Astrocyte (in vitro differentiated cells and primary cell): Measurements from ENCODE around the gene PACS2. TPM values are rescaled to one million over a fixed set of nuclear protein-coding genes. Genes with fewer than 3 reads are reported as not detected.
A peak's percentile ranks its signal among the peaks of the same experiment; 100 is the strongest.

Experiments
- DNase-seq: peaks from one replicate; pipeline ENCODE4 v3.0.0-alpha.2; 2010; ENCODE audit warnings: low read depth
- FAIRE-seq: peaks from 2 replicates; lab custom pipeline; 2011; peaks lifted over from hg19 to GRCh38; lab: Jason Lieb, UNC
- H2AFZ ChIP-seq: 2 replicates; pipeline ENCODE4 v1.6.0; 2012; ENCODE audit warnings: low read depth, low read length, inconsistent platforms
- H3K27ac ChIP-seq: 2 replicates; pipeline ENCODE4 v1.5.1; 2011; ENCODE audit warnings: low read depth, low read length, inconsistent platforms
- H3K27me3 ChIP-seq: 2 replicates; pipeline ENCODE4 v1.6.0; 2011; ENCODE audit warnings: low read length, inconsistent platforms; ENCODE audit not compliant: insufficient read depth
- H3K36me3 ChIP-seq: 2 replicates; pipeline ENCODE4 v1.5.1; 2011; ENCODE audit warnings: low read length, inconsistent platforms; ENCODE audit not compliant: insufficient read depth
- H3K4me1 ChIP-seq: 2 replicates; pipeline ENCODE4 v1.5.1; 2011; ENCODE audit warnings: low read length, inconsistent platforms; ENCODE audit not compliant: insufficient read depth
- H3K4me2 ChIP-seq: 2 replicates; pipeline ENCODE4 v1.6.0; 2012; ENCODE audit warnings: low read length, inconsistent platforms
- H3K4me3 ChIP-seq: 2 replicates; pipeline ENCODE4 v1.5.1; 2011; ENCODE audit warnings: low read depth, mild to moderate bottlenecking, low read length, inconsistent platforms; ENCODE audit not compliant: insufficient read depth
- H3K79me2 ChIP-seq: 2 replicates; pipeline ENCODE4 v1.6.0; 2012; ENCODE audit warnings: mild to moderate bottlenecking, low read length, inconsistent platforms; ENCODE audit not compliant: insufficient read depth
- H3K9ac ChIP-seq: 2 replicates; pipeline ENCODE4 v1.6.0; 2012; ENCODE audit warnings: mild to moderate bottlenecking, low read length, inconsistent platforms
- H3K9me3 ChIP-seq: 2 replicates; pipeline ENCODE4 v1.5.1; 2012; ENCODE audit warnings: low read depth, mild to moderate bottlenecking, low read length, inconsistent platforms; ENCODE audit not compliant: insufficient read depth
- H4K20me1 ChIP-seq: 2 replicates; pipeline ENCODE4 v1.6.0; 2012; ENCODE audit warnings: low read length, inconsistent platforms; ENCODE audit not compliant: insufficient read depth
- H3K27ac Mint-ChIP-seq: one replicate; pipeline ENCODE4 v1.8.0; 2021; ENCODE audit warnings: mild to moderate bottlenecking, mixed read lengths; ENCODE audit not compliant: unreplicated experiment
- H3K27me3 Mint-ChIP-seq: one replicate; pipeline ENCODE4 v1.8.0; 2021; ENCODE audit warnings: low read depth, mixed read lengths; ENCODE audit not compliant: unreplicated experiment
- H3K36me3 Mint-ChIP-seq: one replicate; pipeline ENCODE4 v1.8.0; 2021; ENCODE audit warnings: low read depth, mixed read lengths; ENCODE audit not compliant: unreplicated experiment
- H3K4me1 Mint-ChIP-seq: one replicate; pipeline ENCODE4 v1.8.0; 2021; ENCODE audit warnings: low read depth, mixed read lengths; ENCODE audit not compliant: unreplicated experiment
- H3K4me3 Mint-ChIP-seq: one replicate; pipeline ENCODE4 v1.8.0; 2021; ENCODE audit warnings: mild to moderate bottlenecking, moderate library complexity, mixed read lengths; ENCODE audit not compliant: unreplicated experiment
- H3K9me3 Mint-ChIP-seq: one replicate; pipeline ENCODE4 v1.8.0; 2021; ENCODE audit warnings: mild to moderate bottlenecking, mixed read lengths; ENCODE audit not compliant: unreplicated experiment
- EZH2 ChIP-seq: IDR thresholded peaks from 2 replicates; pipeline ENCODE4 v1.6.1; 2012; ENCODE audit warnings: mild to moderate bottlenecking, low read length, inconsistent platforms; ENCODE audit not compliant: insufficient read depth
- total RNA-seq: library from RNA; stranded (reverse); gene quantifications from 2 replicates; pipeline ENCODE4 v1.2.1, GENCODE V29; 2021
- TF ChIP-seq, protein P1 (sequence below): IDR thresholded peaks from 2 replicates; pipeline ENCODE4 v1.5.1; 2011; ENCODE audit warnings: low read depth, mild to moderate bottlenecking, inconsistent platforms, low read length, moderate library complexity; ENCODE audit not compliant: insufficient read depth

PACS2 gene
- total RNA-seq, 1 donor from 2014 or later = 51.0 TPM

DNA sequence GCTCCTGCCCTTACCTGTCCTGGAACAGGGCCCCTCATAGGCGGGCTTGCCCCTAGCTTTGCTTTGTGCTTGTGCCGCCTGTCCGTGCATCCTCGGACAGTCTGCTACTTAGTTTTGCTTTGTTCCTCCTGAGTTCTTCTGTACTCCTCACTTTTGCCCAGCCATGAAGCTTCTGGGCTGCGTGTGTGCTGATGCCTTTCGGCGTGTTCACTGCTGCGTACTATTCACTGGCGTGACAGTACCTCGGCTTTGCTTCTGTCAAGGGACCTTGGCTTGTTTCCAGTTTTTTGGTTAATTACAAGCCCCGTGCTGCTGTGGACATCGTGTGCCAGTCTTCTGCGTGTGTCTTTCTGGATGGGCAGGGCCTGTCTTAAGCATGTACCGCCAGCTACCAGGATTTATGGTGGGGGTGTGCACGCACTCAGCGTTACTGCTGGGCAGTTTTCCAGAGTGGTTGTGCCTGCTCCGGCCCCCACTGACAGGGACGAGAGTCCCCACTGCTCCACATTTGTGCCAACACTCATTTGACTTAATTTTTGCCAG, 2.5 kb downstream of the PACS2 start:
- no peak for DNase-seq
- no peaks in the 10 kb centered on the region for H3K9me3 ChIP-seq
- peak overlapping the region; percentile 62 for H3K4me2 ChIP-seq
- no peak overlapping the region for H3K4me3 ChIP-seq
- peaks cover 20% of the 10 kb centered on the region for H3K4me1 ChIP-seq
- H3K79me2 ChIP-seq = peaks cover 55% of the 10 kb centered on the region
- no peak overlapping the region for H3K4me3 Mint-ChIP-seq
- H4K20me1 ChIP-seq = peaks cover 46% of the 10 kb centered on the region
- no peak overlapping the region for H3K9ac ChIP-seq
- no peaks in the 10 kb centered on the region for H3K27me3 ChIP-seq
- no peak overlapping the region for H2AFZ ChIP-seq
- no peaks in the 10 kb centered on the region for H3K9me3 Mint-ChIP-seq
- TF ChIP-seq EZH2 = no peak
- TF ChIP-seq, protein P1, sequence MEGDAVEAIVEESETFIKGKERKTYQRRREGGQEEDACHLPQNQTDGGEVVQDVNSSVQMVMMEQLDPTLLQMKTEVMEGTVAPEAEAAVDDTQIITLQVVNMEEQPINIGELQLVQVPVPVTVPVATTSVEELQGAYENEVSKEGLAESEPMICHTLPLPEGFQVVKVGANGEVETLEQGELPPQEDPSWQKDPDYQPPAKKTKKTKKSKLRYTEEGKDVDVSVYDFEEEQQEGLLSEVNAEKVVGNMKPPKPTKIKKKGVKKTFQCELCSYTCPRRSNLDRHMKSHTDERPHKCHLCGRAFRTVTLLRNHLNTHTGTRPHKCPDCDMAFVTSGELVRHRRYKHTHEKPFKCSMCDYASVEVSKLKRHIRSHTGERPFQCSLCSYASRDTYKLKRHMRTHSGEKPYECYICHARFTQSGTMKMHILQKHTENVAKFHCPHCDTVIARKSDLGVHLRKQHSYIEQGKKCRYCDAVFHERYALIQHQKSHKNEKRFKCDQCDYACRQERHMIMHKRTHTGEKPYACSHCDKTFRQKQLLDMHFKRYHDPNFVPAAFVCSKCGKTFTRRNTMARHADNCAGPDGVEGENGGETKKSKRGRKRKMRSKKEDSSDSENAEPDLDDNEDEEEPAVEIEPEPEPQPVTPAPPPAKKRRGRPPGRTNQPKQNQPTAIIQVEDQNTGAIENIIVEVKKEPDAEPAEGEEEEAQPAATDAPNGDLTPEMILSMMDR = no peak
- FAIRE-seq = no peak
- H3K4me1 Mint-ChIP-seq = peaks cover 12% of the 10 kb centered on the region
- no peak overlapping the region for H3K27ac ChIP-seq
- no peaks in the 10 kb centered on the region for H3K27me3 Mint-ChIP-seq
- H3K36me3 Mint-ChIP-seq = no peaks in the 10 kb centered on the region
- no peaks in the 10 kb centered on the region for H3K36me3 ChIP-seq
- H3K27ac Mint-ChIP-seq = no peak overlapping the region

DNA sequence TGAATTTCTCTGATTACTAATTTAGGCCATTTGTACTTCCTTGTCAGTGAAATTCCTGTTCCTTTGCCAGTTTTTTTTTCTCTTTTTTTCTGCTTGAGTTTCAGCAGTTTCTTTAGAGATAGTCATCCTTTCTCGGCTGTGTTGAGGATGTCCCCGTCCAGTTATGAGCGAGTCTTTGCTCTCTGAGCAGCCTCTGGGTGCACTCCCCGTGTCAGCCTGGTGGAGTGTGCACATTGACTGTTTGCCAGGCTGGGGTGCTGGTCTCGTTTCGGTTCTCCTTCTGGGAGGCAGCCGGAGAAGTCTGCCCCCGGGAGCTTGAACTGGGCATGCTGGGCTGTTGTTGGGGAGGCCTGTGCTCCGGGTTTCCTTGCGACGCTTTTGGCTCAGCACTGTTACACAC, 3.0 kb downstream of the PACS2 start:
- Histone ChIP-seq H3K27me3 (no peaks in the 10 kb centered on the region), H4K20me1 (peaks cover 50% of the 10 kb centered on the region), H3K36me3 (no peaks in the 10 kb centered on the region), H3K9ac (no peak overlapping the region), H3K4me2 (peak overlapping the region; percentile 62), H3K4me1 (peaks cover 21% of the 10 kb centered on the region), H3K9me3 (no peaks in the 10 kb centered on the region), H3K4me3 (no peak overlapping the region), H2AFZ (no peak overlapping the region), H3K27ac (no peak overlapping the region), H3K79me2 (peaks cover 56% of the 10 kb centered on the region)
- no peaks in the 10 kb centered on the region for H3K36me3 Mint-ChIP-seq
- peak overlapping the region; percentile 40 for H3K4me3 Mint-ChIP-seq
- FAIRE-seq = no peak
- DNase-seq = peak; percentile 49
- H3K4me1 Mint-ChIP-seq = peaks cover 12% of the 10 kb centered on the region
- no peaks in the 10 kb centered on the region for H3K9me3 Mint-ChIP-seq
- TF ChIP-seq, protein P1 = no peak
- no peak for TF ChIP-seq EZH2
- H3K27me3 Mint-ChIP-seq = no peaks in the 10 kb centered on the region
- H3K27ac Mint-ChIP-seq = no peak overlapping the region

DNA sequence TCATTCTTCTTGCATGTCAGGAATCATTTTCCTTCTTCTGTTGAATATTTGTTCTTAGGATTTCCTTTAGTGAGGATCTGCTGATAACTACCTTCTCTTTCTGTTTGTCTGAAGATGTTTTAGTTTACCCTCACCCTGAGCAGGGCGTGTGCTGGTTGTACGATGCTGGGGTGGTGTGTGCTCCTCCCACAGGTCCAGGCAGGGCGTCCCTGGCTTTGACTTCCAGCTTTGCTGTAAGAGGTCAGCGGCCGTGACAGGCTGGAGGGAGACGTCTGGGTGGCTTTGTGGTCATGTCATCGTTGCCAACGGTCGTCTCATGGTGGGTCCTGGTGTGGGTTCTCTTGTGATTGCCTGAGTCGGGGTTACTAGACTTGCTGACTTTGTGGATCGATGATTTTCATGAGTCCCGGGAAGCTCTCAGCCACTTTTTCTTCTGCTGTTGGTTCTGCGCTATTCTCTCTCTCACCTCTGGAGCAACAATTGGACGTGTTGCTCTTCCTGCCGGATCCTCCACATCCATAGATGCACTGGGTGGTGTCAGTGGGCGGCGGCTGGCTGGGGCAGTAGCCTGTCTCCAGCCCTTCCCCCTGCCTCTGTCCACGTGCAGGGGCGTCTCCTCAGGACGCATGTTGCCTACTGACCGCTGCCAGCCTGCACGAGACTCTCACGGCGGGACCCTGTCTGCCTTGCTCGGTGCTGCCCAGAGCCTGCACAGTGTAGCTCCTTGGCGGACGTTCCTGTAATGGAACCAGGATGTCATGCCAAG, 8.4 kb downstream of the PACS2 start:
- H3K9me3 ChIP-seq = no peaks in the 10 kb centered on the region
- TF ChIP-seq, protein P1 = no peak
- no peak for TF ChIP-seq EZH2
- FAIRE-seq = no peak
- Mint-ChIP-seq H3K4me3 (no peak overlapping the region), H3K9me3 (no peaks in the 10 kb centered on the region), H3K36me3 (peaks cover 4% of the 10 kb centered on the region), H3K4me1 (peaks cover 11% of the 10 kb centered on the region), H3K27ac (no peak overlapping the region), H3K27me3 (no peaks in the 10 kb centered on the region)
- no peaks in the 10 kb centered on the region for H3K27me3 ChIP-seq
- peaks cover 80% of the 10 kb centered on the region for H3K79me2 ChIP-seq
- peaks cover 13% of the 10 kb centered on the region for H3K4me1 ChIP-seq
- H2AFZ ChIP-seq = no peak overlapping the region
- no peak overlapping the region for H3K4me3 ChIP-seq
- no peaks in the 10 kb centered on the region for H3K36me3 ChIP-seq
- peaks cover 75% of the 10 kb centered on the region for H4K20me1 ChIP-seq
- H3K9ac ChIP-seq = no peak overlapping the region
- no peak overlapping the region for H3K27ac ChIP-seq
- peak overlapping the region; percentile 36 for H3K4me2 ChIP-seq
- DNase-seq = no peak
